ENCODE measurements around the gene UST. TPM values are rescaled to one million over a fixed set of nuclear protein-coding genes. Genes with fewer than 3 reads are reported as not detected.

The UST gene, protein sequence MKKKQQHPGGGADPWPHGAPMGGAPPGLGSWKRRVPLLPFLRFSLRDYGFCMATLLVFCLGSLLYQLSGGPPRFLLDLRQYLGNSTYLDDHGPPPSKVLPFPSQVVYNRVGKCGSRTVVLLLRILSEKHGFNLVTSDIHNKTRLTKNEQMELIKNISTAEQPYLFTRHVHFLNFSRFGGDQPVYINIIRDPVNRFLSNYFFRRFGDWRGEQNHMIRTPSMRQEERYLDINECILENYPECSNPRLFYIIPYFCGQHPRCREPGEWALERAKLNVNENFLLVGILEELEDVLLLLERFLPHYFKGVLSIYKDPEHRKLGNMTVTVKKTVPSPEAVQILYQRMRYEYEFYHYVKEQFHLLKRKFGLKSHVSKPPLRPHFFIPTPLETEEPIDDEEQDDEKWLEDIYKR
- total RNA-seq (2.9 and 4.0 TPM in 2 replicates), polyA plus RNA-seq (2.9 and 6.5 TPM in 2 replicates)

DNA sequence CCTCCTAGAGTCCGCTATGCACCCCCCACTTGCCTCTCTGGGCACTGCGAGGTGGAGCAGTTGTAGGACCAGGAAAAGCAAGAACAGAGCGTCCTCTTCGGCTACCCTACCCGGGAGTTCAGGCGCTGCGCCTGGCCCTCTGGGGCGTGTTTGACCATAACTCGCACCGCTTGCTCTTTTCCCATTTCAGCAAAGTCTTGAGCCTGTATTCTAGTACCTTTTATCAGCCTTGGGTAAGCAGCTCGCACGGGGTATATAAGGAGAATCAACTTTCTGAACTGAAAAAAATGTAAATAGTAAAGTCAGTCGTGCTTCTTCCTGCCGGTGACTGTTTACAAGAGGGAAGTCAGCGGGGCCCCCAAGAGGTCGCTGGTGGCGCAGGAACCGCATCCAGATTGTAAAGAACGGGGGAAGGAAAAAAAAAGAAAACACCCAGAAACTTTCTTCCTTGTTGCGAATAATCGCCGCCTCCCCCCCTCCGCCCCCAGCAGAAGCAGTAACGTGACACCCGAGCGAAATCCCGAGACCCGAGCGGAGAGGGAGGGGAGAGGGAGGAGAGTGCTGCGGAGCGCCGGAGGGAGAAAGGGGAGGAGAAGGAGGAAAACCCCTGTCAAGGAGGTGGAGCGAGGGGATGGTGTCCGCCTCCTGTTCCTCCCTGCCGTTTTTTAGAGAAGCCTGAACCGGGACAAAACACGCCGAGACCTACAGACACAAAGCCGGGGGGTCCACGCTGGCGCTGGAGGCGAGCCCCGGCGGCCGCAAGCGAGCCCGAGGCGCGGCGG, at the start of gene UST:
UST (plus strand) TSS at position 668 of the 782 bp plus-strand sequence. CDS start 401 bp downstream, outside the sequence.
- Histone ChIP-seq H3K4me3 (peak within 1 kb of the TSS; percentile 70), H3K27me3 (no peaks in the 10 kb centered on the region), H3K27ac (peak within 1 kb of the TSS; percentile 38), H3K9me3 (ENCODE audit: low read depth) (no peaks in the 10 kb centered on the region), H3K36me3 (no peaks in the 10 kb centered on the region), H3K4me1 (ENCODE audit: low read depth) (peaks cover 5% of the 10 kb centered on the region)
- peak; percentile 89 to 98 for DNase-seq (ENCODE audit: low read depth in 1 of 2, low spot score in 1 of 2)
- TF ChIP-seq, protein P1, sequence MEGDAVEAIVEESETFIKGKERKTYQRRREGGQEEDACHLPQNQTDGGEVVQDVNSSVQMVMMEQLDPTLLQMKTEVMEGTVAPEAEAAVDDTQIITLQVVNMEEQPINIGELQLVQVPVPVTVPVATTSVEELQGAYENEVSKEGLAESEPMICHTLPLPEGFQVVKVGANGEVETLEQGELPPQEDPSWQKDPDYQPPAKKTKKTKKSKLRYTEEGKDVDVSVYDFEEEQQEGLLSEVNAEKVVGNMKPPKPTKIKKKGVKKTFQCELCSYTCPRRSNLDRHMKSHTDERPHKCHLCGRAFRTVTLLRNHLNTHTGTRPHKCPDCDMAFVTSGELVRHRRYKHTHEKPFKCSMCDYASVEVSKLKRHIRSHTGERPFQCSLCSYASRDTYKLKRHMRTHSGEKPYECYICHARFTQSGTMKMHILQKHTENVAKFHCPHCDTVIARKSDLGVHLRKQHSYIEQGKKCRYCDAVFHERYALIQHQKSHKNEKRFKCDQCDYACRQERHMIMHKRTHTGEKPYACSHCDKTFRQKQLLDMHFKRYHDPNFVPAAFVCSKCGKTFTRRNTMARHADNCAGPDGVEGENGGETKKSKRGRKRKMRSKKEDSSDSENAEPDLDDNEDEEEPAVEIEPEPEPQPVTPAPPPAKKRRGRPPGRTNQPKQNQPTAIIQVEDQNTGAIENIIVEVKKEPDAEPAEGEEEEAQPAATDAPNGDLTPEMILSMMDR (IDR thresholded peaks at IDR 0.05; ENCODE audit: low read depth, low read length): peak; percentile 51

DNA sequence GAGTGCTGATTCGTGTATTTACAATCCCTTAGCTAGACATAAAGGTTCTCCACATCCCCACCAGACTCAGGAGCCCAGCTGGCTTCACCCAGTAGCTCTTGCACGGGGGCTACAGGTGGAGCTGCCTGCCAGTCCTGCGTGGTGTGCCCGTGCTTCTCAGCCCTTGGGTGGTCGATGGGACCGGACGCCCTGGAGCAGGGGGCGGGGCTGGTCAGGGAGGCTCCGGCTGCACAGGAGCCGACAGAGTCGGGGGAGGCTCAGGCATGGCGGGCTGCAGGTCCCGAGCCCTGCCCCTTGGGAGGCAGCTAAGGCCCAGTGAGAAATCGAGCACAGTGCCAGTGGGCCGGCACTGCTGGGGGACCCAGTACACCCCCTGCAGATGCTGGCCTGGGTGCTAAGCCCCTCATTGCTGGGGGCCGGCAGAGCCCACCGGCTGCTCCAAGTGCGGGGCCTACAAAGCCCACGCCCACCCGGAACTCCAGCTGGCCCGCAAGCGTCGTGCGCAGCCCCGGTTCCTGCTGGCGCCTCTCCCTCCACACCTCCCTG, 48.9 kb upstream of the UST start:
- no peak for DNase-seq (ENCODE audit: low read depth in 1 of 2, low spot score in 1 of 2)
- no peak overlapping the region for H3K4me3 ChIP-seq
- TF ChIP-seq, protein P1 (IDR thresholded peaks at IDR 0.05; ENCODE audit: low read depth, low read length): no peak
- no peaks in the 10 kb centered on the region for H3K27me3 ChIP-seq
- H3K9me3 ChIP-seq (ENCODE audit: low read depth): no peaks in the 10 kb centered on the region
- H3K27ac ChIP-seq: no peak overlapping the region
- no peaks in the 10 kb centered on the region for H3K4me1 ChIP-seq (ENCODE audit: low read depth)
- H3K36me3 ChIP-seq: no peaks in the 10 kb centered on the region

DNA sequence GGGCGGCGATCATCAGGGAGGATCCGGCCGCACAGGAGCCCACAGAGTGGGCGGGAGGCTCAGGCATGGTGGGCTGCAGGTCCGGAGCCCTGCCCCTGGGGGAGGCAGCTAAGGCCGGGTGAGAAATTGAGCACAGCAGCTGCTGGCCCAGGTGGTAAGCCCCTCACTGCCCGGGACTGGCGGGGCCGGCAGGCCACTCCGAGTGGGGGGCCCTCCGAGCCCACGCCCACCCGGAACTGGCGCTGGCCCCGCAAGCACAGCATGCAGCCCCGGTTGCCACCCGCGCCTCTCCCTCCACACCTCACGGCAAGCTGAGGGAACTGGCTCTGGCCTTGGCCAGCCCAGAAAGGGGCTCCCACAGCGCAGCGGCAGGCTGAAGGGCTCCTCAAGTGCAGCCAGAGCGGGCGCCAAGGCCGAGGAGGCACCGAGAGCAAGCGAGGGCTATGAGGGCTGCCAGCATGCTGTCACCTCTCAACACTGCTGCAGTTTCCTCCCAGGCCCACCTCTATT, 48.1 kb upstream of the UST start:
- no peak for DNase-seq (ENCODE audit: low read depth in 1 of 2, low spot score in 1 of 2)

DNA sequence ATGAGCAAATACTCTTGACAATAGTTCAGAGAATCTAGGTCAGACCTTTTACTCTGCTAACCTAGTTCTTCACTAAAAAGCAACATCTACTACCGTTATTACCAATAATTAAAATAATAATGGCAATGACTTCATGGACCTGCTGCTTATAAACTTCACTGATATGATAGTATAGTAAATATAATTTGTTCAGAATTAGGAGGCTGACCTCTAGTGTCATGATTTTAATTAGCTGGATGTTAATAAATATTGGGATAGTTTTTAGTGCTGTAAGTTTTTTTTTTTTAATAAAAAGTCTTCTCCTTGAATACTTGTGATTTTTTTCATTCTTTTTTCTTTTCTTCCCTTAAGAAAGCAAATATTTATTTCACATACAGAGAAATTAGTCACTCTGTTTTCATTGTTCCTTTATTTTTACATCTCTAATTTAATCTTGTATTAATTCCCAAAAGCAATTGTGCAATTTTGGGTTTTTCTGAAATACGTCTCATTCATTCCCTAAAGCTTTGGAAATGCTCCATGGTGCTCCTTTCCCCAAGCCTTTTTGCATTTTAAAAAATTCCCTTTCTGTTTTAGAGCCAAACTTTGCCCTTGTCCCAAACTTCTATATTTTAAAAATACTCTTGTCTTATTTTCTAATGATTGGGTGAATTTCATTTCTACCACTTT, 46.6 kb upstream of the UST start:
- H3K4me1 ChIP-seq (ENCODE audit: low read depth): no peaks in the 10 kb centered on the region
- no peaks in the 10 kb centered on the region for H3K27me3 ChIP-seq
- TF ChIP-seq, protein P1 (IDR thresholded peaks at IDR 0.05; ENCODE audit: low read depth, low read length): no peak
- no peak overlapping the region for H3K27ac ChIP-seq
- no peaks in the 10 kb centered on the region for H3K9me3 ChIP-seq (ENCODE audit: low read depth)
- no peaks in the 10 kb centered on the region for H3K36me3 ChIP-seq
- H3K4me3 ChIP-seq: no peak overlapping the region
- DNase-seq (ENCODE audit: low read depth in 1 of 2, low spot score in 1 of 2): peak in 1 of 2 donors; percentile 55

More for the DNA sequence above, 48.1 kb upstream of the UST start:
- Histone ChIP-seq H3K4me3 (no peak overlapping the region), H3K27me3 (no peaks in the 10 kb centered on the region), H3K27ac (no peak overlapping the region), H3K4me1 (ENCODE audit: low read depth) (no peaks in the 10 kb centered on the region), H3K36me3 (no peaks in the 10 kb centered on the region), H3K9me3 (ENCODE audit: low read depth) (no peaks in the 10 kb centered on the region)
- TF ChIP-seq, protein P1 (IDR thresholded peaks at IDR 0.05; ENCODE audit: low read depth, low read length): no peak

DNA sequence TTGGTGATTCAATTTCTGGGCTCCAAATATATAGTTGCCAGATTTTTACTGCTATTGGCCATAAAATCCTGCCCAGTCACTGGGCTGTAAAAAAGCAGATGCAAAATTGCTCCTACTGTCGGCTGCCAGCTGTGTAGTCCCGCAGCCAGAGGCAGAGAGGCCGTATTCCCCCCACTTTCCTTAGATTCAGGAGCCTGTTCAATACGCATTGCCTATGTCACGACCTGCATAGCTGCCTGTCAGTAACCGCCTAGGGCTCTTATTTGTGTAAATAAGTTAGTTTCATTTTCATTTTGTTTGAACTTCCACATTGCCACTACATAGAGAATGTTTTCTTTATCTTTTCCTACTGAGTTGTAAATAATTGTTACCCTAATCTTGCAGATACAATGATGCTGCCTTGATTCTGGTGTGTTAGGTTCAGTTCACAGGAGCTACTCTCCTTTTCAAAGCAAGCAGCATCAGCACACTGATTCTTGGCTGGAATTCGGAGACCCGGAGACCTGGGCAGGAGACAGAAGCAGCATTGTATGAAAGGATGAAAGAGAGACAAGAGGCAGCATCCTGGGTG, 46.0 kb upstream of the UST start:
- peak in 1 of 2 donors; percentile 64 for DNase-seq (ENCODE audit: low read depth in 1 of 2, low spot score in 1 of 2)
- Histone ChIP-seq H3K4me1 (ENCODE audit: low read depth) (no peaks in the 10 kb centered on the region), H3K27me3 (no peaks in the 10 kb centered on the region), H3K27ac (no peak overlapping the region), H3K9me3 (ENCODE audit: low read depth) (no peaks in the 10 kb centered on the region), H3K36me3 (no peaks in the 10 kb centered on the region), H3K4me3 (no peak overlapping the region)
- TF ChIP-seq, protein P1 (IDR thresholded peaks at IDR 0.05; ENCODE audit: low read depth, low read length): no peak

Measured in cardiac muscle cell (in vitro differentiated cells and primary cell).